T-cell (primary cell): Measurements from ENCODE around the gene RIPOR2. TPM values are rescaled to one million over a fixed set of nuclear protein-coding genes. Genes with fewer than 3 reads are reported as not detected.

Experiments used
- ATAC-seq, 4 experiments: fragments of 200-7000 bp in 3 of 4; fragments of 150-1000 bp in 1 of 4; cut with Tn5 transposase; replicated peaks in 1 of 4; 1 replicate in 3 of 4; 2 replicates in 1 of 4; pipeline ENCODE4 v1.10.0; 2021; ENCODE audit warnings: moderate library complexity in 3 of 4, mild to moderate bottlenecking in 2 of 4, moderate number of reproducible peaks in 1 of 4
- CTCF ChIA-PET, 2 donors: fragments of 300-600 bp; sonication (Branson Sonifier 250); formaldehyde crosslinking; loops; one replicate each; lab custom pipeline; 2022; ENCODE audit warnings: antibody characterized with exemption in 2 of 2; lab: Charles Lee
- POLR2A ChIA-PET, 2 donors: fragments of 300-600 bp; sonication (Branson Sonifier 250); formaldehyde crosslinking; loops; one replicate each; lab custom pipeline; 2022; ENCODE audit warnings: antibody characterized with exemption in 2 of 2; lab: Charles Lee
- DNase-seq, 35 experiments: peaks; one replicate each; pipeline versions ENCODE4 v3.0.0 to v3.0.0-alpha.2; 2013 to 2023
- H3K27ac ChIP-seq: one replicate; pipeline ENCODE4 v1.5.1; 2013; ENCODE audit warnings: low read length
- H3K27me3 ChIP-seq, 2 experiments: replicated peaks in 1 of 2; 1 replicate in 1 of 2; 2 replicates in 1 of 2; pipeline versions ENCODE4 v1.6.1 to v1.7.0; 2013; ENCODE audit warnings: low read length in 1 of 2, mixed read lengths in 1 of 2; ENCODE audit not compliant: control insufficient read depth in 2 of 2, insufficient read depth in 2 of 2; ENCODE audit errors: extremely low read depth in 1 of 2
- H3K36me3 ChIP-seq, 2 donors: 1 replicate in 1 of 2; 2 replicates in 1 of 2; pipeline versions ENCODE4 v1.6.1 to v1.7.0; 2013; ENCODE audit warnings: low read length in 1 of 2; ENCODE audit not compliant: control insufficient read depth in 2 of 2, insufficient read depth in 1 of 2; ENCODE audit errors: extremely low read depth in 1 of 2
- H3K4me1 ChIP-seq, 2 experiments: 1 replicate in 1 of 2; 2 replicates in 1 of 2; pipeline versions ENCODE4 v1.6.1 to v1.7.0; 2013; ENCODE audit warnings: low read length in 2 of 2, mixed read lengths in 1 of 2; ENCODE audit not compliant: insufficient read depth in 2 of 2, control insufficient read depth in 1 of 2; ENCODE audit errors: extremely low read depth in 1 of 2
- H3K4me3 ChIP-seq, 2 donors: 1 replicate in 1 of 2; 2 replicates in 1 of 2; pipeline versions ENCODE4 v1.5.1 to v1.7.0; 2013; ENCODE audit warnings: mild to moderate bottlenecking in 2 of 2, low read length in 1 of 2, moderate library complexity in 1 of 2; ENCODE audit not compliant: control insufficient read depth in 1 of 2; ENCODE audit errors: extremely low read depth in 1 of 2
- H3K9me3 ChIP-seq: 2 replicates; pipeline ENCODE4 v1.7.0; 2013
- H3K27ac Mint-ChIP-seq, 2 donors: one replicate each; pipeline ENCODE4 v1.8.0; 2020 to 2021; ENCODE audit warnings: mild to moderate bottlenecking in 2 of 2, mixed read lengths in 2 of 2
- H3K27me3 Mint-ChIP-seq, 2 donors: one replicate each; pipeline ENCODE4 v1.8.0; 2021 to 2022; ENCODE audit warnings: mixed read lengths in 2 of 2
- H3K36me3 Mint-ChIP-seq: one replicate; pipeline ENCODE4 v1.8.0; 2021; ENCODE audit warnings: mixed read lengths
- H3K4me1 Mint-ChIP-seq, 3 donors: one replicate each; pipeline ENCODE4 v1.8.0; 2020 to 2022; ENCODE audit warnings: mixed read lengths in 3 of 3, mild to moderate bottlenecking in 1 of 3
- H3K4me3 Mint-ChIP-seq, 3 donors: one replicate each; pipeline ENCODE4 v1.8.0; 2020 to 2022; ENCODE audit warnings: mild to moderate bottlenecking in 3 of 3, mixed read lengths in 3 of 3, moderate library complexity in 3 of 3
- H3K9me3 Mint-ChIP-seq, 3 donors: one replicate each; pipeline ENCODE4 v1.8.0; 2020 to 2022; ENCODE audit warnings: mixed read lengths in 3 of 3
- WGBS: methylation state at CpG from one replicate; pipeline ENCODE4 v1.1.5; 2013; ENCODE audit warnings: missing lambda C conversion rate; ENCODE audit not compliant: insufficient coverage; 5-methylcytosine and 5-hydroxymethylcytosine counted together
- total RNA-seq, 35 experiments: library from RNA in 6 of 35; stranded (reverse) in 6 of 35; fragments of 120-200 nt in 1 of 35; gene quantifications; one replicate each; pipeline versions ENCODE4 v1.2.1 to v1.2.4 and lab custom pipeline; 2013 to 2026

RIPOR2 gene
- total RNA-seq, 5 donors from 2014 or later (not counting 1 experiment from before 2014, with no cell fraction given) = 381 to 480 (median 441) TPM

- ATAC-seq = peak in 1 of 4 experiments; percentile 24
- peaks cover 0 to 6% (median 0%) of the 10 kb centered on the region in 3 donors for H3K9me3 Mint-ChIP-seq
- Histone ChIP-seq H3K27ac (peak overlapping the region; percentile 36), H3K4me1 (peaks cover 44 to 69% of the 10 kb centered on the region in 2 experiments), H3K36me3 (peaks cover 0 to 88% of the 10 kb centered on the region in 2 donors), H3K4me3 (no peak overlapping the region), H3K9me3 (no peaks in the 10 kb centered on the region), H3K27me3 (no peaks in the 10 kb centered on the region)
- peaks cover 75% of the 10 kb centered on the region for H3K36me3 Mint-ChIP-seq
- WGBS = no CpG with 5 or more reads among the region's 6 CpGs
- CTCF ChIA-PET = interaction anchor here in 1 of 2 donors (0.9 to 3.6 kb wide), 4 partner anchors 13 to 170 kb away, joined by 3 to 14 read pairs (median 6); partner anchors contain the start of gene RIPOR2
- no peak for DNase-seq
- H3K4me3 Mint-ChIP-seq = peak overlapping the region; percentile 35 to 54 (median 52)
- no peaks in the 10 kb centered on the region for H3K27me3 Mint-ChIP-seq
- POLR2A ChIA-PET = interaction anchor here (0.7 to 1.9 kb wide), 3 partner anchors 8 to 19 kb away, joined by 4 to 6 read pairs (median 6); no protein-coding TSS in a partner anchor
- H3K4me1 Mint-ChIP-seq = peaks cover 92 to 97% (median 95%) of the 10 kb centered on the region in 3 donors
- peak overlapping the region; percentile 87 to 88 for H3K27ac Mint-ChIP-seq
These were observed 34.7 kb downstream of the RIPOR2 start for GRCh38 chr6:24900917-24901697.

GRCh38 chr6:24899997-24900325 is 35.8 kb downstream of the RIPOR2 start:
- peak; percentile 26 to 79 (median 35) for ATAC-seq
- Mint-ChIP-seq H3K4me3 (peak overlapping the region; percentile 43 to 54 (median 54)), H3K27ac (peak overlapping the region; percentile 91 to 92), H3K36me3 (peaks cover 65% of the 10 kb centered on the region), H3K27me3 (no peaks in the 10 kb centered on the region), H3K4me1 (peaks cover 88 to 95% (median 94%) of the 10 kb centered on the region in 3 donors), H3K9me3 (peaks cover 0 to 6% (median 0%) of the 10 kb centered on the region in 3 donors)
- Histone ChIP-seq H3K27me3 (no peaks in the 10 kb centered on the region), H3K27ac (peak overlapping the region; percentile 60), H3K4me1 (peaks cover 41 to 73% of the 10 kb centered on the region in 2 experiments), H3K4me3 (peak overlapping the region in 1 of 2 donors; percentile 34), H3K36me3 (peaks cover 0 to 85% of the 10 kb centered on the region in 2 donors), H3K9me3 (no peaks in the 10 kb centered on the region)
- peak in 29 of 35 experiments; percentile 9 to 63 (median 37) for DNase-seq
- ChIA-PET CTCF (interaction anchor here (0.8 to 3.6 kb wide), 11 partner anchors 12 to 171 kb away, joined by 3 to 17 read pairs (median 9); no protein-coding TSS in a partner anchor), POLR2A (interaction anchor here (0.5 to 1.9 kb wide), 7 partner anchors 9 to 120 kb away, joined by 3 to 8 read pairs (median 5); no protein-coding TSS in a partner anchor)
- 31% methylated on average over 4 of the region's 6 CpGs for WGBS

GRCh38 chr6:24899136-24899996 is 36.4 kb downstream of the RIPOR2 start:
- H3K36me3 ChIP-seq = peaks cover 0 to 85% of the 10 kb centered on the region in 2 donors
- H3K4me3 ChIP-seq = no peak overlapping the region
- peaks cover 45 to 71% of the 10 kb centered on the region in 2 experiments for H3K4me1 ChIP-seq
- no peaks in the 10 kb centered on the region for H3K27me3 ChIP-seq
- peak overlapping the region; percentile 43 to 54 (median 54) for H3K4me3 Mint-ChIP-seq
- ATAC-seq (peak; percentile 8 to 68 (median 32)), DNase-seq (peak in 2 of 35 experiments; percentile 24 to 50)
- CTCF ChIA-PET = interaction anchor here (0.8 to 3.6 kb wide), 20 partner anchors 11 to 171 kb away, joined by 3 to 17 read pairs (median 5); no protein-coding TSS in a partner anchor
- peaks cover 63% of the 10 kb centered on the region for H3K36me3 Mint-ChIP-seq
- peaks cover 88 to 95% (median 94%) of the 10 kb centered on the region in 3 donors for H3K4me1 Mint-ChIP-seq
- peak overlapping the region; percentile 91 to 92 for H3K27ac Mint-ChIP-seq
- POLR2A ChIA-PET = interaction anchor here (0.5 to 1.9 kb wide), 15 partner anchors 9 to 120 kb away, joined by 3 to 8 read pairs (median 4); no protein-coding TSS in a partner anchor
- H3K9me3 Mint-ChIP-seq = peaks cover 0 to 6% (median 0%) of the 10 kb centered on the region in 3 donors
- H3K9me3 ChIP-seq = no peaks in the 10 kb centered on the region
- H3K27ac ChIP-seq = peak overlapping the region; percentile 60
- WGBS = 17% methylated on average over 1 of the region's 8 CpGs
- no peaks in the 10 kb centered on the region for H3K27me3 Mint-ChIP-seq

- POLR2A ChIA-PET = interaction anchor here (0.5 to 1.2 kb wide), 10 partner anchors 13 to 93 kb away, joined by 3 to 9 read pairs (median 3); no protein-coding TSS in a partner anchor
These were observed 37.1 kb downstream of the RIPOR2 start for GRCh38 chr6:24898676-24899075.

GRCh38 chr6:24897186-24897585 is 38.6 kb downstream of the RIPOR2 start:
- ChIA-PET POLR2A (no interaction called here), CTCF (no interaction called here)
- H3K4me3 Mint-ChIP-seq = peak overlapping the region in 2 of 3 donors; percentile 1 to 8
- H3K4me3 ChIP-seq = no peak overlapping the region
- H3K27ac Mint-ChIP-seq = peak overlapping the region; percentile 55 to 73
- DNase-seq (no peak), ATAC-seq (no peak)
- H3K36me3 Mint-ChIP-seq = peaks cover 57% of the 10 kb centered on the region
- H3K9me3 ChIP-seq = no peaks in the 10 kb centered on the region
- H3K27me3 Mint-ChIP-seq = no peaks in the 10 kb centered on the region
- no CpG with 5 or more reads among the region's 6 CpGs for WGBS
- no peaks in the 10 kb centered on the region for H3K9me3 Mint-ChIP-seq
- peaks cover 88 to 95% (median 95%) of the 10 kb centered on the region in 3 donors for H3K4me1 Mint-ChIP-seq
- H3K4me1 ChIP-seq = peaks cover 55 to 68% of the 10 kb centered on the region in 2 experiments
- peaks cover 0 to 88% of the 10 kb centered on the region in 2 donors for H3K36me3 ChIP-seq
- no peaks in the 10 kb centered on the region for H3K27me3 ChIP-seq
- H3K27ac ChIP-seq = peak overlapping the region; percentile 2

More at GRCh38 chr6:24898676-24899075, 37.1 kb downstream of the RIPOR2 start:
- Histone ChIP-seq H3K4me1 (peaks cover 52 to 70% of the 10 kb centered on the region in 2 experiments), H3K4me3 (no peak overlapping the region), H3K9me3 (no peaks in the 10 kb centered on the region), H3K27ac (peak overlapping the region; percentile 60), H3K36me3 (peaks cover 0 to 85% of the 10 kb centered on the region in 2 donors), H3K27me3 (no peaks in the 10 kb centered on the region)
- CTCF ChIA-PET = interaction anchor here (0.7 to 3.6 kb wide), 18 partner anchors 10 to 119 kb away, joined by 3 to 17 read pairs (median 5); no protein-coding TSS in a partner anchor
- Mint-ChIP-seq H3K27me3 (no peaks in the 10 kb centered on the region), H3K9me3 (peaks cover 0 to 6% (median 0%) of the 10 kb centered on the region in 3 donors), H3K4me1 (peaks cover 88 to 95% (median 94%) of the 10 kb centered on the region in 3 donors), H3K36me3 (peaks cover 63% of the 10 kb centered on the region), H3K4me3 (peak overlapping the region in 1 of 3 donors; percentile 54), H3K27ac (peak overlapping the region; percentile 91 to 92)
- no peak for DNase-seq
- ATAC-seq = no peak
- no CpG with 5 or more reads among the region's 1 CpG for WGBS
